Measurements from ENCODE around the gene PRL.

DNA sequence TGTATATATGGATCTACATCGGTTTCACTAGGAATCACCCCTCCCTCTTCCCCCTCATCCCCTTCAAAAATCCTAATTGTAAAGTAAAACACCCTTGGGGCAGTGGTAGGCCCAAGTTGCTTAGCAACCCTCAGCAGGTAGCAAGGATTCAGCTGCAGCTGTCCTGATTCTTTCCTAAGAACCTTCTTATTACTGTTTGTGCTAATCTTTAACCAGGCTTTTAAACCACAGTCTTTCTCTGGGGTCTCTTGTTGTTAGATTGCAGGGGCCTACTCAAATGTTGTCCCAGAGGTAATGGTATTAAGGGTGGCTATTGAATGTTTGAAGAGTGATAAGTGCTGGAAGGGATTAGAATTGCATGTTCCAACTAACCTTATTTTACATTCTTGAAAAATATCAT, 46.4 kb downstream of the PRL start:
- no peak for TF ChIP-seq SP7 (tag by site-specific recombination; IDR thresholded peaks at IDR 0.05)
- TF ChIP-seq ZNF274 (IDR thresholded peaks at IDR 0.05; ENCODE audit: low read length), result no peak
- TF ChIP-seq ZNF274 (tag by site-specific recombination; IDR thresholded peaks at IDR 0.05; ENCODE audit: borderline replicate concordance), result no peak
- no peak for TF ChIP-seq ZNF529 (tag by site-specific recombination; IDR thresholded peaks at IDR 0.05; ENCODE audit: insufficient replicate concordance)
- TF ChIP-seq CTCF (tag by site-specific recombination; IDR thresholded peaks at IDR 0.05), result no peak

Measured in HEK293 (cell line).